Liver (tissue), 9 donors: Measurements from ENCODE around the gene PTPRD. TPM values are rescaled to one million over a fixed set of nuclear protein-coding genes. Genes with fewer than 3 reads are reported as not detected.

Source experiments
- DNase-seq: peaks from one replicate; pipeline ENCODE4 v3.0.0-alpha.2; 2017; ENCODE audit warnings: low spot score
- H3K27ac ChIP-seq, 2 donors: one replicate each; pipeline ENCODE4 v1.7.0; 2013; ENCODE audit warnings: inconsistent platforms in 2 of 2, low read length in 2 of 2, control low read depth in 1 of 2, low read depth in 1 of 2, mild to moderate bottlenecking in 1 of 2
- H3K27me3 ChIP-seq, 4 donors: one replicate each; pipeline versions ENCODE4 v1.6.1 to v1.7.0; 2013; ENCODE audit warnings: low read length in 3 of 4, inconsistent platforms in 1 of 4, mild to moderate bottlenecking in 1 of 4, moderate library complexity in 1 of 4; ENCODE audit not compliant: control insufficient read depth in 4 of 4, insufficient read depth in 4 of 4
- H3K36me3 ChIP-seq, 4 donors: one replicate each; pipeline versions ENCODE4 v1.6.1 to v1.7.0; 2013; ENCODE audit warnings: low read length in 3 of 4, mild to moderate bottlenecking in 3 of 4, low read depth in 1 of 4, moderate library complexity in 1 of 4; ENCODE audit not compliant: control insufficient read depth in 4 of 4, insufficient read depth in 3 of 4
- H3K4me1 ChIP-seq, 4 donors: one replicate each; pipeline versions ENCODE4 v1.6.1 to v1.7.0; 2013; ENCODE audit warnings: low read length in 3 of 4, mild to moderate bottlenecking in 3 of 4, moderate library complexity in 1 of 4; ENCODE audit not compliant: control insufficient read depth in 4 of 4, insufficient read depth in 4 of 4
- H3K4me3 ChIP-seq, 3 donors: one replicate each; pipeline versions ENCODE4 v1.6.1 to v1.7.0; 2013; ENCODE audit warnings: low read length in 3 of 3, control low read depth in 1 of 3, low read depth in 1 of 3, mild to moderate bottlenecking in 1 of 3
- H3K9ac ChIP-seq, 2 donors: one replicate each; pipeline ENCODE4 v1.7.0; 2013; ENCODE audit warnings: low read length in 2 of 2, mild to moderate bottlenecking in 2 of 2, moderate library complexity in 2 of 2, control low read depth in 1 of 2, low read depth in 1 of 2
- H3K9me3 ChIP-seq, 4 donors: one replicate each; pipeline versions ENCODE4 v1.6.1 to v1.7.0; 2013; ENCODE audit warnings: low read length in 3 of 4; ENCODE audit not compliant: control insufficient read depth in 4 of 4
- EGR1 ChIP-seq, 2 donors: IDR thresholded peaks; 2 replicates each; pipeline ENCODE4 v1.6.1; 2016 to 2018; ENCODE audit warnings: antibody characterized with exemption in 2 of 2, low read depth in 2 of 2
- FOXA1 ChIP-seq: IDR thresholded peaks from 2 replicates; pipeline ENCODE4 v1.6.1; 2016; ENCODE audit warnings: antibody characterized with exemption
- FOXA2 ChIP-seq: IDR thresholded peaks from 2 replicates; pipeline ENCODE4 v1.6.1; 2016; ENCODE audit warnings: antibody characterized with exemption
- GABPA ChIP-seq, 2 donors: IDR thresholded peaks in 1 of 2; conservative IDR thresholded peaks in 1 of 2; 2 replicates each; pipeline ENCODE4 v1.6.1; 2016; ENCODE audit warnings: antibody characterized with exemption in 2 of 2, mild to moderate bottlenecking in 1 of 2, moderate library complexity in 1 of 2
- HNF4A ChIP-seq, 2 donors: conservative IDR thresholded peaks; 2 replicates each; pipeline ENCODE4 v1.6.1; 2016; ENCODE audit warnings: antibody characterized with exemption in 2 of 2, mild to moderate bottlenecking in 2 of 2
- HNF4G ChIP-seq: IDR thresholded peaks from 2 replicates; pipeline ENCODE4 v1.6.1; 2016; ENCODE audit warnings: antibody characterized with exemption
- JUND ChIP-seq, 2 donors: IDR thresholded peaks; 2 replicates each; pipeline ENCODE4 v1.6.1; 2016; ENCODE audit warnings: antibody characterized with exemption in 2 of 2
- NR2F2 ChIP-seq: IDR thresholded peaks from 2 replicates; pipeline ENCODE4 v1.6.1; 2016; ENCODE audit warnings: antibody characterized with exemption
- RAD21 ChIP-seq, 2 donors: IDR thresholded peaks; 2 replicates each; pipeline ENCODE4 v1.6.1; 2016; ENCODE audit warnings: antibody characterized with exemption in 2 of 2, mild to moderate bottlenecking in 2 of 2
- RXRA ChIP-seq, 2 donors: IDR thresholded peaks; 2 replicates each; pipeline ENCODE4 v1.6.1; 2017 to 2018; ENCODE audit warnings: antibody characterized with exemption in 2 of 2, mild to moderate bottlenecking in 1 of 2
- SP1 ChIP-seq: IDR thresholded peaks from 2 replicates; pipeline ENCODE4 v1.6.1; 2018; ENCODE audit warnings: antibody characterized with exemption, mild to moderate bottlenecking
- TAF1 ChIP-seq: conservative IDR thresholded peaks from 2 replicates; pipeline ENCODE4 v1.6.1; 2016; ENCODE audit warnings: antibody characterized with exemption, mild to moderate bottlenecking
- YY1 ChIP-seq: IDR thresholded peaks from 2 replicates; pipeline ENCODE4 v1.6.1; 2016; ENCODE audit warnings: antibody characterized with exemption, mild to moderate bottlenecking
- WGBS: extraction: QIAGEN DNeasy Blood & Tissue Kit; methylation state at CpG from one replicate; pipeline ENCODE4 v1.1.7; 2013; 5-methylcytosine and 5-hydroxymethylcytosine counted together
- polyA plus RNA-seq, 2 donors: library from polyadenylated mRNA; stranded (reverse) in 1 of 2; unstranded in 1 of 2; fragments of 200-250 nt in 1 of 2; fragments of >200 nt in 1 of 2; fragmentation: Nextera tagmentation in 1 of 2; extraction: Ambion mirVana in 1 of 2; gene quantifications; one replicate each; pipeline versions ENCODE4 v1.2.1 to v1.2.3, GENCODE V29; 2013 to 2015
- total RNA-seq, 2 donors: library from RNA; depleted of rRNA; stranded (reverse); fragments of >200 nt; gene quantifications; one replicate each; pipeline ENCODE4 v1.2.3, GENCODE V29; 2014
- TF ChIP-seq, protein P1 (sequence below): IDR thresholded peaks from 2 replicates; pipeline ENCODE4 v1.6.1; 2016; ENCODE audit warnings: antibody characterized with exemption
- TF ChIP-seq, protein P2 (sequence below): IDR thresholded peaks from 2 replicates; pipeline ENCODE4 v1.6.1; 2016; ENCODE audit warnings: antibody characterized with exemption
- TF ChIP-seq, protein P3 (sequence below): fragments of 150-350 bp; IDR thresholded peaks from 2 replicates; pipeline ENCODE4 v1.5.1; 2017; ENCODE audit warnings: improper control_type of control experiment, low read depth, low read length; ENCODE audit not compliant: missing input control
- TF ChIP-seq, protein P4 (sequence below): IDR thresholded peaks from 2 replicates; pipeline ENCODE4 v1.6.1; 2016; ENCODE audit warnings: antibody characterized with exemption
- donor health status: healthy.
- donor health status: healthy.
- donor health status: healthy.
- donor health status: healthy.
- donor health status: healthy.

The PTPRD gene
- total and polyA plus RNA-seq, 4 donors = 0.78 to 34.2 (median 4.7) TPM

DNA sequence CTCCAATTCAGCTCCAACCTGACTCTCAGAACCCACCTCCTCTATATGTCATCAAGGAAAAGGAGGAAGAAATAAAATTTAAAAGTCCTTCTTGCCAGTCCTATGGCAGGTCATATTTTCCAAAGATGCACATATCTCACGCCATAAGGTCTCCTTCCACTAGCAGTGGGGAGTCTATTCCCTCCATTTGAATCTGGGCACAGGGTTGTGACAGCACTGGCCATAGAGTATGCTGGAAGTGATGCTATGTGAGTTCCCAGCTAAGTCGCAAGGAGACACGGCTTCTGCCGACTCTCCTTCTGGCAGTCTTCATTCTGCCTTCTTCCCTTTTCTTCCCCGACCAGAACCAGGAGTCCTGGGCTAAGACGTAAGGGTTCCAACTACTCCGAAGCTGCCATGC, 1929.3 kb downstream of the PTPRD start:
- no peak overlapping the region for H3K27ac ChIP-seq
- H3K4me3 ChIP-seq = no peak overlapping the region
- 97% methylated on average over 7 of the region's 7 CpGs for WGBS
- peaks cover 0 to under 1% (median 0%) of the 10 kb centered on the region in 4 donors for H3K4me1 ChIP-seq
- DNase-seq = no peak
- no peak overlapping the region for H3K9ac ChIP-seq
- TF ChIP-seq TAF1 (no peak), HNF4A (conservative IDR thresholded peaks at IDR 0.05) (no peak), FOXA2 (no peak), RXRA (IDR thresholded peaks at IDR 0.05) (no peak), HNF4G (no peak), YY1 (no peak), RAD21 (IDR thresholded peaks at IDR 0.05) (no peak), GABPA (IDR thresholded peaks at IDR 0.05 in 1 of 2, conservative IDR thresholded peaks at IDR 0.05 in 1 of 2) (no peak), SP1 (no peak)
- TF ChIP-seq, protein P1, sequence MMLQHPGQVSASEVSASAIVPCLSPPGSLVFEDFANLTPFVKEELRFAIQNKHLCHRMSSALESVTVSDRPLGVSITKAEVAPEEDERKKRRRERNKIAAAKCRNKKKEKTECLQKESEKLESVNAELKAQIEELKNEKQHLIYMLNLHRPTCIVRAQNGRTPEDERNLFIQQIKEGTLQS = no peak
- TF ChIP-seq, protein P2, sequence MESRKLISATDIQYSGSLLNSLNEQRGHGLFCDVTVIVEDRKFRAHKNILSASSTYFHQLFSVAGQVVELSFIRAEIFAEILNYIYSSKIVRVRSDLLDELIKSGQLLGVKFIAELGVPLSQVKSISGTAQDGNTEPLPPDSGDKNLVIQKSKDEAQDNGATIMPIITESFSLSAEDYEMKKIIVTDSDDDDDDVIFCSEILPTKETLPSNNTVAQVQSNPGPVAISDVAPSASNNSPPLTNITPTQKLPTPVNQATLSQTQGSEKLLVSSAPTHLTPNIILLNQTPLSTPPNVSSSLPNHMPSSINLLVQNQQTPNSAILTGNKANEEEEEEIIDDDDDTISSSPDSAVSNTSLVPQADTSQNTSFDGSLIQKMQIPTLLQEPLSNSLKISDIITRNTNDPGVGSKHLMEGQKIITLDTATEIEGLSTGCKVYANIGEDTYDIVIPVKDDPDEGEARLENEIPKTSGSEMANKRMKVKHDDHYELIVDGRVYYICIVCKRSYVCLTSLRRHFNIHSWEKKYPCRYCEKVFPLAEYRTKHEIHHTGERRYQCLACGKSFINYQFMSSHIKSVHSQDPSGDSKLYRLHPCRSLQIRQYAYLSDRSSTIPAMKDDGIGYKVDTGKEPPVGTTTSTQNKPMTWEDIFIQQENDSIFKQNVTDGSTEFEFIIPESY = no peak
- TF ChIP-seq, protein P3, sequence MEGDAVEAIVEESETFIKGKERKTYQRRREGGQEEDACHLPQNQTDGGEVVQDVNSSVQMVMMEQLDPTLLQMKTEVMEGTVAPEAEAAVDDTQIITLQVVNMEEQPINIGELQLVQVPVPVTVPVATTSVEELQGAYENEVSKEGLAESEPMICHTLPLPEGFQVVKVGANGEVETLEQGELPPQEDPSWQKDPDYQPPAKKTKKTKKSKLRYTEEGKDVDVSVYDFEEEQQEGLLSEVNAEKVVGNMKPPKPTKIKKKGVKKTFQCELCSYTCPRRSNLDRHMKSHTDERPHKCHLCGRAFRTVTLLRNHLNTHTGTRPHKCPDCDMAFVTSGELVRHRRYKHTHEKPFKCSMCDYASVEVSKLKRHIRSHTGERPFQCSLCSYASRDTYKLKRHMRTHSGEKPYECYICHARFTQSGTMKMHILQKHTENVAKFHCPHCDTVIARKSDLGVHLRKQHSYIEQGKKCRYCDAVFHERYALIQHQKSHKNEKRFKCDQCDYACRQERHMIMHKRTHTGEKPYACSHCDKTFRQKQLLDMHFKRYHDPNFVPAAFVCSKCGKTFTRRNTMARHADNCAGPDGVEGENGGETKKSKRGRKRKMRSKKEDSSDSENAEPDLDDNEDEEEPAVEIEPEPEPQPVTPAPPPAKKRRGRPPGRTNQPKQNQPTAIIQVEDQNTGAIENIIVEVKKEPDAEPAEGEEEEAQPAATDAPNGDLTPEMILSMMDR = no peak
- no peaks in the 10 kb centered on the region for H3K36me3 ChIP-seq
- no peaks in the 10 kb centered on the region for H3K9me3 ChIP-seq
- no peaks in the 10 kb centered on the region for H3K27me3 ChIP-seq

DNA sequence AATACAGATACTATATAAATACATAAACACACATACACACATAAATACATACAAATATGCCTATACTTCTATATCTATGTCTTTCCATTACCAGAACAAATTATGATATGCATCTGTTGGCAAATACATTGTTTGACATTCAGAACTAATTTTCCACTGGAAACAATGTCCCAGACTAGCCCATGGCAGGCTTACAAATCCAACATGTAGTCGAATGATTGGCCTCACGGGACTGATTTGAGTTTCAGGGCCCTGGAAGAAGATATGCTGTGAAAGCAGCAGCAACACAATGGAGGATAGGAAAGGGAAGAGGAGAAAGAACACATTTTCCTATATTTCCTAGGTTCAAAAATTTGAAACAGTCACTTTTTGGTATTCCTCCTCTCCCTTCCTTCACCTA, 1932.1 kb downstream of the PTPRD start:
- DNase-seq = no peak
- Histone ChIP-seq H3K27ac (no peak overlapping the region), H3K9ac (no peak overlapping the region), H3K4me3 (no peak overlapping the region), H3K36me3 (no peaks in the 10 kb centered on the region), H3K4me1 (peaks cover 0 to 5% (median 1%) of the 10 kb centered on the region in 4 donors), H3K27me3 (no peaks in the 10 kb centered on the region), H3K9me3 (no peaks in the 10 kb centered on the region)
- TF ChIP-seq FOXA2 = no peak
- no peak for TF ChIP-seq HNF4A (conservative IDR thresholded peaks at IDR 0.05)
- no peak for TF ChIP-seq YY1
- TF ChIP-seq, protein P1 = no peak
- TF ChIP-seq JUND (IDR thresholded peaks at IDR 0.05) = no peak
- TF ChIP-seq, protein P2 = no peak
- TF ChIP-seq, protein P3 = no peak
- TF ChIP-seq RAD21 (IDR thresholded peaks at IDR 0.05) = no peak
- TF ChIP-seq, protein P4, sequence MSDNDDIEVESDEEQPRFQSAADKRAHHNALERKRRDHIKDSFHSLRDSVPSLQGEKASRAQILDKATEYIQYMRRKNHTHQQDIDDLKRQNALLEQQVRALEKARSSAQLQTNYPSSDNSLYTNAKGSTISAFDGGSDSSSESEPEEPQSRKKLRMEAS = no peak
- TF ChIP-seq SP1 = no peak
- TF ChIP-seq EGR1 (IDR thresholded peaks at IDR 0.05; ENCODE audit: low read depth in 2 of 2) = no peak
- no peak for TF ChIP-seq HNF4G
- TF ChIP-seq FOXA1 = no peak
- no peak for TF ChIP-seq RXRA (IDR thresholded peaks at IDR 0.05)
- TF ChIP-seq NR2F2 = no peak
- TF ChIP-seq TAF1 = no peak
- 88% methylated on average over 2 of the region's 2 CpGs for WGBS
